ENCODE data around the gene MBOAT7. TPM values are rescaled to one million over a fixed set of nuclear protein-coding genes. Genes with fewer than 3 reads are reported as not detected.
"Not testable (repeated sequence)": the region's sequence is repeated elsewhere in the genome, so short reads cannot be mapped to it uniquely, and the experiment has no call there.

Gene MBOAT7
- polyA plus RNA-seq, 12 donors: 17.0 to 85.5 (median 27.2) TPM; not detected in 1

DNA sequence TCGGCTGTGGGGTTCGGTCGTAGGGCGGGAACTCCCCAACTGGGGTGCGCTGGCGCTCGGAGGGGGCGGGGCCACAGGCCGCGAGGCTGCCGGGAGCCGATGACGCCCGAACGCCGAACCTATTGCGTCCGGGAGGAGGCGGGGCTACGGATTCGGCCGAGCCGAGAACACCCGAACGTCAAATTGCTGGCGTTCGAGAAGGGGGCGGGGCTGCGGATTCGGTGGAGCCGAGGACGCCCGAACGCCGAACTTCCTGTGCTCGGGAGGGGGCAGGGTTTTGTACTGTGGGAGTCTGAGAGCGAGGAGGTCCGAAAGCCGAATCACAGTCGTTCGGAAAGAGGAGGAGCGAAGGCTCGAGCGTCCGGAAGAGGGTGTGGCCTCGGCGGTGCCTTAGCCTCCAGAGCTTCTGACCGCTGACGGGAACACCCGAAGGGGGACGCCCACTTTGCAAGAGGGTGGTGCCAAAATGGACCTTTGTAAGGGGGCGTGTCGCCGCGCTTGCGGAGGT, 1.2 kb upstream of the MBOAT7 start:
- DNase-seq: peak; percentile 100

DNA sequence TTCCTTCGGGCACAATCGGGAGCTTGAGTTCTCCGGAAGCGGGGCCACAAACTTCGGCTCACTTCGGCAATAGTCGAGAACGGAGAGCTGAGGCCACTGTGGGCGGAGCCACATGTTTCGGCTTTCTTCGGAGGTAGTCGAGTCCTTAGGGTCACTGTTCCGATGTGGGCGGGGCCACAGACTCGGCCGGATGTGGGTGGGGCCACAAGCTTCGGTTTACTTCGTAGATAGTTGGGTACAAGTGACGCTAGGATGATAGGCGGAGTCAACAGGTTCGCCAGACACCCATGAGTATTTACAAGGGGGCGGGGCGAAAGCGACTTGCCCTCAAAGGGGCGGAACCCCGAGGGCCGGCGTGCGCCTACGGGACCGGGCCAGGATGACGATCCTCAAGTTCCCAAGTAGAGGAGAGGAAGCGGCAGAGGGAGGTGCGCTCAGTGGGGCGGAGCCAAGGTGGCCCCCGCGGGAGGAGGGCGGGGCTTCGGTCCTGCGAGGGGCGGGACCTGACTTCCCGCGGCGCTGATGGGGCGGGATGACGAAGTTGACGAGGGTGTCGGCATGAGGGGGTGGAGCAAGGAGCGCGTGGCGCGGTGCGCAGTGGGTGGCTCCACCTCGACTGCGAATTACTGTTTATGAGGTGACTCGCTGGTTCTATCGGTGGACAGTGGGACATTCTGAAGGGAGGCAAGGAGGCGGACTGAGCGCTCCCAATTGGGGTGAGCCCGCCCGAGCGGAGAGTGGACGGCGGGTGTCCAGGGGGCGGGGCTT, 539 bp upstream of the MBOAT7 start:
- peak; percentile 100 for DNase-seq

DNA sequence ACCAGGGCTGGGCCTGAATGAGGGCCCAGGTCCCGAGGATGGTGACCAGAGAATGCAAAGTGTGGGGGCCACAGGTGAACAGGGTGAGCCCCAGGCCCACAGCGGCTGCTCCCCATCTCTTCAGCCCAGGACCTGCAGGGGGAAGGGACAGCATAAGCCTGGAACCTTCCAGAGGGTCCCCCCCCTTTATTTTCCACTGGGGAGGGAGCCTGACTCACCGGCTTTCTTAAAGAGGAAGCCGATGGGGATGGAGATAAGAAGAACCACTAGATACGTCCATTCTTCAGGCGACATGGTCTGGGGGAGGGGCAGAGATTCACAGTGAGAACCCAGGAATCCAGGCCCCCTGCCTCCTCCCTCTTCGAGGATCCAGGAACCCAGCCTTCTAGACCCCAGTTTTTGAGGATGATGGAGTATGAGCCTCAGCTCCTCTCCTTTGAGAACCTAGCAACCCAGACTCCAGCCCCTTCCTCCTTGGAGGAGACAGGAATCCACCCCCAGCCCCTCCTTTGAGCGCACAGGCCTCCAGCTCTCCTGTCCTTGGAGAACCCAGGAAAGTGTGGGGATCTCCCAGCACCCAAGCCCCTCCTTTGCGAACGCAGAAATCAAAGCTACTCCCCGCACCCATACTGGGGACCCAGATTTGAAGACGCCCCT, 1.0 kb downstream of the MBOAT7 start:
- DNase-seq: no peak

DNA sequence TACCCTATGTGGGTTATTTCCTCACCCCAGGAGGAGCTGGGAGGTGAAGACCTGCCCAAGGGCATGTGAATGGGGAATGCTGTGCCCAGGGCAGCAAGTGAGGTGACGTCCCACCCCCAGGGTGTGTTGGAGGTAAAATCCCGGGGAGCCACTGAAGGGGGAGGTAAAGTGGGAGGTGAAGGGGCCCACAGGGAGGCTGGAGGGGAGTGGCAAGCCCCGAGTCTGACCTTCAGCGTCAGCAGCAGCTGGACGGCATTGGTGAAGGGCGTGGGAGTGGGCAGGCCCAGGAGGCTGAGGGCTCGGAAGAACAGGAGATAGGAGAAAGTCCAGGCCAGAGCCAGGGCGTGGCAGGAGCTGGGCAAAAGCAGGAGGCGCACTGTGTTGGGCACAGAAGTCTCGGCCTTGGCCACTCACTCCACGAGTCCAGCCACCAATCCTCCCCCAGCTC, 2.4 kb downstream of the MBOAT7 start:
- no peak for DNase-seq

DNA sequence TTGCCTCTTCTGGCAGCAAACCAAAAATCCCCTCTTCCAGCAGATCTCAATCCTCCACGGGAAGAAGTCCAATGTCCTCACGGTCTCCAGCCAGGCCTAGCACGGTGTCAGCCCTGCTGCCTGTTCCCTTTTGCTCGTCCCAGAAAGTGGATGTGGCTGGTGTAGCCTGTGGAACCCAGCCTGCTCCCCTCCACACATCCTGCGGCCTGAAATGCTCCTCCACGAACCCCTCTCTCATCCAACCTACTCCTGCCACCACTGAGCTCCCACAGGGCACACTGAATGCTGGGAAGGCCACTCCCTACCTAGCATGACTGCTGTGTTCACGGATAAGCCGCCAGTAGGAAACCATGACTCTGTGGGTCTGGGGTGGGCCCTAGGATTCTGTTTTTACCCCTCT, 3.0 kb downstream of the MBOAT7 start:
- no peak for DNase-seq

DNA sequence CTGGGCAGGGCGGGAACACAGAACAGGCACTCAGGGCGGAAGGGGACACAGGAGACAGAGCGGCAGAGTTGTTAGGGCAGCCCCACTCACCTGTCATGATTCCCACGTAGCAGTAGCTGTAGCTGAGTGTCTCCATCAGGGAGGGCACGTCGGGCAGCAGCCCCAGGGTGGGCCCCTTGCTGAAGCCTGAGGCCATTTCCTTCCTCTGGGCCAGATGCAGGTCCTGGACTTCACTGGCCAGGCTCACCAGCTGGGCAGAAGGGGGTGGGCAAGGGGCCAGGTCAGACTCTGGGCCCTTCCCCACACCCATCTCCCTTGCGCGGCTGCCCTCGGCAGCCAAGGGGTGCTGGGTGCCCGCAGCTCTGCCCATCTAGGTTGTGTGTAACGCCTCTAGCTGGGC, 5.9 kb downstream of the MBOAT7 start:
- no peak for DNase-seq

DNA sequence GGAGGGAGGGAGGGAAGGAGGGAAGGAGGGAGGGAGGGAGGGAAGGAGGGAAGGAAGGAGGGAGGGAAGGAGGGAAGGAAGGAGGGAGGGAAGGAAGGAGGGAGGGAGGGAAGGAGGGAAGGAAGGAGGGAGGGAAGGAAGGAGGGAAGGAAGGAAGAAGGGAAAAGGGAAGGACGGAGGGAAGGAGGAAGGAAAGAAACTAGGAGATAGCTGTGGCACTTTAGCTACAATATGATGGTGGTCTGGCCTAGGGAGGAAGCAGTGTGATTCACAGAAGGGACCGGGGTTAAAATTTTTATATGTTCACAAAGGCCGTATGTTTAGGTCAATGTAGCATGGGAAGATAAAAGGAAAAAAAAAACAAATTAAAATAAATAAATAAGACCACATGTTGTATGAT, 7.5 kb downstream of the MBOAT7 start:
- not testable (repeated sequence) for DNase-seq

DNA sequence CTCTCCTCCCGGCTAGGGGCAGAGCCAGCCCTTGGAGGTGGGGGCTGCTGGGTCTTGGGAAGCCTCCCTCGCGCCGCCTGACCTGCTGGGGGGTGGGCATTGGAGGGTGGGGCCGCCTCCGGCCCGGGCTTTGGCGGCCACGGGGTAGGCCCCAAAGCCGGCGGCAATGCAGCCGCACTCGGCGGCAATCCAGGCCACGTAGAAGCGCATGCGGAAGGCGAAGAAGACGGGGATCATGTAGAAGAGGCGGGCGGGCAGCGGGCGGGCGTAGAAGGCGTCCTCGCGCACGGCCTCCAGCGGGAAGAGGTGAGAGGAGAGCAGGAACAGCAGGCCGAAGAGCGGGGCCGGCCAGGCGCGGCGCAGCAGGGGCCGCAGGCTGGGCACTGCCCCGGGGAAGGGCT, 8.7 kb downstream of the MBOAT7 start:
- no peak for DNase-seq

DNA sequence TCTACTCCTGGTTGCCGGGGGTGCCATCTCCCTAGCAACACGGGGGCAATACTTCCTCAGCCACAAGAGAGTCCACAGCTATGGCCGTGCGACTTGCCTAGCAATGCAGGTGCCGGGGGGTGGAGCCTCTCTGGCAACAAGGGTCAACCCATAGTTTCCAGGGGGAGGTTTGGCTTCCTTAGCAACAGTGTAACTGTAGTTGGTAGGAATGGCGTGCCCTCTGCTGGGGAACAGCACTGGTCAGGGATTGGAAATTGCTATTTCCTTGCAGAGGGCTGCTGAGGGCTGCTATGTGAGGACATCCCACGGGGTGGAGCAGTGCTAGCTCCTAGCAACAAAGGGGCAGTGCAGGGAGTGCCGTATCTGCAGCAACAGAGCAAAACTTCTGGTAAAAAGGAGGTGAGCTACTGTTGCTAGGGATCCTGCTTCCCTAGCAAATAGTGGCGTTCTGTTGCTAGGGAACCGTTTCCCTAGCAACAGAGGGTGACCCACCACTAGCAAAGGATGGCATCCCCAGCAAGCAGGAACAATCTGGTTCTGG, 9.4 kb downstream of the MBOAT7 start:
- no peak for DNase-seq

DNA sequence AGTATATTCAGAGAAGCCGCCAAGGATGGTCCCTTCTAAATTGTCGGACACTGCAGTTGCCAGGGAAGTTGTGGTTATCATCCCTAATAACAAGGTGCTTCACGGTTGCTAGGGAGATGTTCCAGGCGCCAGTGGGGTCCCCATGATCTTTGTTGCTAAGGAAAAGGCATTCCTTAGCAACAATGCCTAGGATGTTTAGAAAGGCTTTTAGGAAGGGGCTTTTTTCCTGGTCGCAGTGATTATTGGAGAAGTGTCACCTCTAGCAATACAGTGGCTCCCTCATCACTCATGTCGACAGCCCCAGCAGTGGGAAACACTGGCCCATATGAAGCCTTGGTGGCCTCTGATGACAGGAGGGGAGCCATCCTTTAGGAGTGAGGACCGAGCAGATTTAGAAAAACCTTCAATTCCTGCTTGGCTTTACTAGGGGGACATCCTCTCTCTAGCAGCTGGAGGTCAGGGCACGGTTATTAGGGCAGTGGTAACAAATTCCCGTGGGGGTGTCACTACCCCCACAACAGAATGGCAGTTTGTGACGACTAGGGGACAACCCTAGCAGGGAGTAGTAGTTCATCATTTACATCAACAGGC, 10.0 kb downstream of the MBOAT7 start:
- DNase-seq: no peak

DNA sequence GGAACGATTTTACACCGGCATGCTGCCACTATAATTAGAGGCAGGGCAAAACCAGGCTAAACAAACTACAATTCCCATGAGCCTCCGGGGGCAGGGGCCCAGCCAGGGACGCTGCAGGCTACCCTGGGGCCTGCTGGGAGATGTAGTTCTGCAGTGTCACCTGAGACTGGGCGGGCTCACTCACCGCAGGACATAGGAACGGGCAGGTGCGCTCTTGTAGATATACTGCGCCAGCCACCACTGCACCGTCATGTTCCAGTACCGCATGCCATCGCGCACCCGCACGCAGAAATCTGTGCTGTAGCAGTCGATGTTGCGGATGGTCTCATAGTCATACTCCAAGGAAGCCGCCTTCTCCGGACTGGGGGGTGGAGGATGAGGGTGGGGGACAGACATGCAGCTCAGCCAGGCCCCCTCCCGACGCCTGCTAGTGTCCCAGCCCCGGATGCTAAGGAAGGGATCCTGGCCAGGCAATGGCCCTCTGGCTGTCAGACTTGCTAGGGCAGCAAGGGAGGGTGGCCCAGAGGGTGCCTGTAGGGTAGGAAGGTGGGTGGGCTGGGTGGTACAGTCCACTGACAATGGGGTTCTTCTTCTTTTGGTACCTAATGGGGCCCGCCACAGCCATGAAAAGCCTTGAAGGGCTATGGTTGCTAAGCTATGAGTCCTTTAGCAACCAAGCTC, 10.7 kb downstream of the MBOAT7 start:
- no peak for DNase-seq

DNA sequence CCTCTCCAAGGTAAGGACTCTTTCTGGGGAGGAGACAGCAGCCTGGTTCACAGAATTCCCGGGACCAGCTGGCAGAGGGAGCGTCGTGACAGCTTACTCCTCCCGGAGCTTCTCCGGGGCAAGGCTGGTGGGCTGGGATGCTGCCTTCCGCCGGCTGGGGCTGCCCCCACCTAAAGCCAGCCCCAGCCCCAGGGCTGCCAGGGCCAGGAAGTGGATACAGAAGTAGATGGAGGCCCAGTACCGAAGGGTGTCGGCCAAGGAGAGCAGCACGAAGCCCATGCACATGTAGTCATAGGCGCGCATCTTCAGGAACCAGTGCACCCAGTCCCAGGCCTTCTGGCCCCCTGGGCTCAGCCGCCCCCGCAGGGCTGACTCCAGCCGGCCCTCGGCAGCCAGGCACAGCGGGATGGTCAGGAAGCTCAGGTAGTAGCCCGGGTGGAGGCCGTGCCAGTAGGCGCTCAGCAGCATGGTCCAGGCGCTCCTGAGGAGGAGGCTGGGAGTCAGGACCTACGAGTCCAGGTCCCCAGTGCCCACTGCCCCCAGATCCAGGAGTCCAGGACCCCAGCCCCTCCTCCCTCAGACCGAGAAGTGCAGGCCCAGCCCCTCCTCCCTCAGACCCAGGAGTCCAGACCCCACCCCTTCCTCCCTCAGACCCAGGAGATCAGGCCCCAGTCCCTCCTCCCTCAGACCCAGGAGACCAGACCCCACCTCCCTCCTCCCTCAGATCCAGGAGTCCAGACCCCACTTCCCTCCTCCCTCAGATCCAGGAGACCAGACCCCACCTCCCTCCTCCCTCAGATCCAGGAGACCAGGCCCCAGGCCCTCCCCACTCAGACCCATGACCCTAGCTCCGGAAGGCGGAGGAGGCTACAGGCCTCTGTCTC, 15.2 kb downstream of the MBOAT7 start:
- no peak for DNase-seq

DNA sequence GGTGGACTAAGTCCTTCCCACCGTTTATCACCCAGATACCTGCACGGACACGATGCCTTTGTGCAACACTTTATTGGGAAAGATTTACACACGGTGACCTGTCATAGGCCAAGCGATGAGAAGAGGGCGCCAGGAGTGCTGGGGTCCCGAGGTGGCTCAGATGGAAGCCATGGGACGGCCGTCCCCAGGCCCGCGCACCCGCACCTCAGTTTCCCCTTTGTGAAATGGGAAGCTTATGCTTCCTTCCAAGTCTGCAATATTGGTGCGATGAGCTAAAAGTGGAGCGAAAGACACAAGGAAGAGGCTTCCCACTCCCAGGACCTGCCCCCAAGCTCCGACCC, 16.1 kb downstream of the MBOAT7 start:
- DNase-seq: no peak

DNA sequence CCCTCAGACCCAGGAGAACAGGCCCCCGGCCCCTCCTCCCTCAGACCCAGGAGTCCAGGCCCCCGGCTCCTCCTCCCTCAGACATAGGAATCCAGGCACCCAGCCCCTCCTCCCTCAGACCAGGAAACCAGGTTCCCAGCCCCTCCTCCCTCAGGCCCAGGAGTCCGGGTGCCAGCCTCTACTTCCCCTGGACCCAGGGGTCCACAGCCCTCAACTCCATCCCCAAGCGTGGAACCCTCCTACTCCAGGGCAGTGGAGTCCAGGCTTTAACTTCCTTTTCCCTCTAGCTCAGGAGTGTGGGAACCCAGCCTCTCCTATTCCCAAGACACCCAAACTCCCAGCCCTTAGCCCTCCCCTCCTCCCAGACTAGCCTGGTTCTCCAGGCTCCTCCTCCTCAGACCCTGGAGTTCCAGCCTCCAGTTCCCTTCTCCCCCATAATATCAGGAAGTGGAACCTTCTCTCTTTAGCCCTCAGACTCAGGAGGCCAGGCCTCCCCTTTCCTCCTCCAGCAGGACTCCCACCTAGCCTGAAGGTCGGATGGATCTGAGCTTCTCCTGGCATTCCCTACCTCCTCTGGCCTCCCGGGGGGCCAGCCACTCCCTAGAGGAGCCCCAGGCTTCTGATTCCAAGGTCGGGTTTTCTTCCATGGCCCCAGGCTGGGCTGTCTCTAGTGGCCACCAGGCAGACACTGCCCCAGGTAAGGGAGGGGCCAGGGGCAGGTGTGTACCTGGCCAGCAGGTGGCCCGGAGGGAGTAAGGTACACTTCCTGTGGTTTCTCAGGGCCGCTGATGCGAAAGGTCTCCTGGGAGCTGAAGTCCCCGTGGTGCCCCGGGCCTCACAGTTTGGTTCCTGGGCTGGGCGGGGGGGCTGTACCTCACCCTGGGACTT, 16.7 kb downstream of the MBOAT7 start, which contains the start of gene TMC4:
TMC4 (minus strand) TSS at position 690 of the 888 bp plus-strand sequence; CDS start at position 647, 43 bp downstream.
- no peak for DNase-seq

DNA sequence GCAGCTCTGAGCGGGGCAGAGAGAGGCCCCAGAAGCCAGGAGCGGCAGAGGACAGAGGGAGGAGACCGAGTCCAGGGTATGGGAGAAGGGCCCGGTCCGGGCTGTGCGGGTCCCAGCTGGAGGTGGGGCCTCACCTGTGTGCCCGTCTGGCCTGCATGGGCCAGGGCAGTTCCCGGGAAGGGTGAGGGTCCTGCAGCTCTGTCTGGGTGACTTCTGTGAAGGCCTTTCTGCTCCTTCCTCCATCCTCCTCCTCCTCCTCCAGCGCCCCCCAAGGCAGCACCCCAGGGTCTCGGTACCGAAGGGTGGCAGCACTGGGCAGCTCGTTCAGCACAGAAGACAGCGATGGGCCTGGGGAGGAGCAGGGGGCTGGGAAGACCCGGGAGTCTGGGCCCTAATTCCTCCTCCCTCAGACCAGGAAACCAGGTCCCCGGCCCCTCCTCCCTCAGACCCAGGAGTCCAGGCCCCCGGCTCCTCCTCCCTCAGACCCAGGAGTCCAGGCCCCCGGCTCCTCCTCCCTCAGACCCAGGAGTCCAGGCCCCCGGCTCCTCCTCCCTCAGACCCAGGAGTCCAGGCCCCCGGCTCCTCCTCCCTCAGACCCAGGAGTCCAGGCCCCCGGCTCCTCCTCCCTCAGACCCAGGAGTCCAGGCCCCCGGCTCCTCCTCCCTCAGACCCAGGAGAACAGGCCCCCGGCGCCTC, 17.5 kb downstream of the MBOAT7 start:
- DNase-seq: not testable (repeated sequence)

DNA sequence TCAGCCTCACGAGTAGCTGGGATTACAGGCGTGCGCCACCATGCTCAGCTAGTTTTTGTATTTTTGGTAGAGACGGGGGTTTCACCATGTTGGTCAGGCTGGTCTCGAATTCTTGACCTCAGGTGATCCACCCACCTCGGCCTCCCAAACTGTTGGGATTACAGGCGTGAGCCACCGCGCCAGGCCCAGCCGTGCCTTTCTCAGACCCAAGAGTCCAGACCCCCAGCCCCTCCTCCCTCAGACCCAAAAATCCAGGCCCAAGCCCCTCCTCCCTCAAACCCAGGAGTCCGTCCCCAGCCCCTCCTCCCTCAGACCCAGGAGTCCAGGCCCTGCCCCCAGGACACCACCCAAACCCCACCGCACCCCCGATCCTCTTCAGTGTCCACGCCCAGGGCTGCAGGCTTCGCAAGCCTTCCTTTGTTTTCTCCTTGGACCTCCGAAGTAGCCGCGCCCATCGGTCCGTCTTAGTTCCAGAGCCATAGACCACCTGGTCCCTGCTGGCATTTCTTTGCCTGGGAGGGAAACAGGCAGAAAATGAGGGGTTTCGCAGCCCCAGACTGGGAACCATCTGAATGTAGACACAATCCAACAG, 20.1 kb downstream of the MBOAT7 start:
- no peak for DNase-seq

DNA sequence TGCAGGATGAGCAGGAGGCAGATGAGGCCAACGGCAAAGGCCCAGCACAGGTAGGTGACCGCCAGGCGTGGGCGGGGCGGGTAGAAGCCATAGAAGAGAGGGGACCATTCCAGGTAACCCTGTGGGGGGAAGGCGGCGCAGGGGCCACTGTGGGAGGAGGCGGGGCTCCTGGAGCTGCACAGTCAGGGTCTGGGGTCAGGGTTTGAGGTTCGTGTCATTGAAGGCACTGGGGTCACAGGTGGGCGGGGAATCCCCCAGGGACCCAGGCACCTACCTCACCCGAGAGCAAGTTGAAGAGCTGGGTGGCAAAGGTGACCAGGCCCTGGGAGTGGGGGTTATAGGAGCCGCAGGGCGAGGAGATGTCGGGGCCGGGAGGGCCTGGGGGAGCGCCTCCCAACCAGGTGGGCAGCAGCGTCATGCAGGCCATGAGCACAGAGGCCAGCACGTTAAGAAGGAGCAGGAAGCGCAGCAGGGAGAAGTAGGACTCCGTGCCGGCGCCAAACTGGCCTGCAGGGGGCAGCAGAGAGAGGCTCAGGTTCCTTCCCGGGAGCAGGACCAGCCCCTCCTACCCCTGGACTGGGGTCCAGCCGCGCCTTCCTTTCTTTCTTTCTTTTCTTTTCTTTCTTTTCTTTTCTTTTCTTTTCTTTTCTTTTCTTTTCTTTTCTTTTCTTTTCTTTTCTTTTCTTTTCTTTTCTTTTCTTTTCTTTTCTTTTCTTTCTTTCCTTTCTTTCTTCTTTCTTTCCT, 21.0 kb downstream of the MBOAT7 start:
- peak; percentile 91 for DNase-seq

DNA sequence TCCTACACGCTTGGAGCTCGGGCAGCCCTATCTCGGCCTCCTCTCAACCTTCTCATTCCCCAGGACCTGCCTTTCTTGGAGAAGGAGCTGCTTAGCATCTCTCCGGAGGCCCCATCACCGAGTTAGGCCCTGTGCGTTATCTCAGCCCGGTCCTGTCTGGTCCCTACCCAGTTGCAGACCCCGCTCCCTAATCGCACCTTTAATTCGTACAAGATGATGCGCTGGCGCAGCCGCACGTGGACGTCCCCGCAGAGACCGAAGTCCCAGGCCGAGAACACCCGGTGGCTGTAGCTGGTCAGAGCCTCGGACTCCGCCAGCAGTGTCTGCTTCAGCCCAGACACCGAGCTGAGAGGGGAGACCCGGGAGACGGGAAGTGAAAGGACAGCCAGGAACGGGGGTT, 24.2 kb downstream of the MBOAT7 start:
- no peak for DNase-seq

All from muscle of arm (tissue), 12 donors.